Loucy (cell line): ENCODE results near the gene ACAP2.
A peak's percentile ranks its signal among the peaks of the same experiment; 100 is the strongest.

Experiments
- EZH2phosphoT487 ChIP-seq: fragments of 200-600 bp; IDR thresholded peaks from 2 replicates; pipeline ENCODE4 v1.6.1; 2018; ENCODE audit warnings: antibody characterized with exemption, mild to moderate bottlenecking, moderate library complexity, borderline replicate concordance
- TF ChIP-seq, protein P1 (sequence below): fragments of 200-600 bp; sonication (generic); conservative IDR thresholded peaks from 2 replicates; pipeline ENCODE4 v1.5.1; 2014; ENCODE audit warnings: mild to moderate bottlenecking, antibody characterized with exemption, low read length

DNA sequence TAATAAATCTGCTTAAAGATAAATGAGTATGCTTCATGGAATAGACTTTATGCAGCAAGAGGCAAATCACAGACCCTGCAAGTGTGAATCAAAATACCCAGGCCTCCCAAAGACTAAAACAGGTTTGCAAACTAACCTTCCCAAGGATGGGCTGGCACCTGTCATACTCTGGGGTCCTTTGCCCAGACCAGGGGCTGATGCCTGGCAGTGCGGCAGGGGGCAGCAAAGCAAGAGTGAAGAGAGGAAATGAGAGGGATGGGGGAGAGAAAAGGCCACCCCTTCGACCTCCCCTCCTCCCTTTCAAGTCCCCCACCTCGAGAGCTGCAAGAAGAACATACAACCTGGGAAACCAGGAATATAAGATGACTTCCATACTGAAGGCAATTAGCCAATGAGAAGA, 203.7 kb downstream of the ACAP2 start:
- TF ChIP-seq, protein P1, sequence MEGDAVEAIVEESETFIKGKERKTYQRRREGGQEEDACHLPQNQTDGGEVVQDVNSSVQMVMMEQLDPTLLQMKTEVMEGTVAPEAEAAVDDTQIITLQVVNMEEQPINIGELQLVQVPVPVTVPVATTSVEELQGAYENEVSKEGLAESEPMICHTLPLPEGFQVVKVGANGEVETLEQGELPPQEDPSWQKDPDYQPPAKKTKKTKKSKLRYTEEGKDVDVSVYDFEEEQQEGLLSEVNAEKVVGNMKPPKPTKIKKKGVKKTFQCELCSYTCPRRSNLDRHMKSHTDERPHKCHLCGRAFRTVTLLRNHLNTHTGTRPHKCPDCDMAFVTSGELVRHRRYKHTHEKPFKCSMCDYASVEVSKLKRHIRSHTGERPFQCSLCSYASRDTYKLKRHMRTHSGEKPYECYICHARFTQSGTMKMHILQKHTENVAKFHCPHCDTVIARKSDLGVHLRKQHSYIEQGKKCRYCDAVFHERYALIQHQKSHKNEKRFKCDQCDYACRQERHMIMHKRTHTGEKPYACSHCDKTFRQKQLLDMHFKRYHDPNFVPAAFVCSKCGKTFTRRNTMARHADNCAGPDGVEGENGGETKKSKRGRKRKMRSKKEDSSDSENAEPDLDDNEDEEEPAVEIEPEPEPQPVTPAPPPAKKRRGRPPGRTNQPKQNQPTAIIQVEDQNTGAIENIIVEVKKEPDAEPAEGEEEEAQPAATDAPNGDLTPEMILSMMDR = peak; percentile 20
- no peak for TF ChIP-seq EZH2phosphoT487
